Lower leg skin (tissue), 3 donors: Measurements from ENCODE around the gene C1orf185.

Experiments
- CTCF ChIP-seq, 3 donors: fragments of 450-650 bp; IDR thresholded peaks; one replicate each; pipeline ENCODE4 v1.5.1; 2016; ENCODE audit warnings: antibody characterized with exemption in 3 of 3, mild to moderate bottlenecking in 3 of 3, moderate library complexity in 2 of 3
- POLR2A ChIP-seq, 2 donors: fragments of 450-650 bp; IDR thresholded peaks; one replicate each; pipeline ENCODE4 v1.6.1; 2016 to 2017; ENCODE audit warnings: antibody characterized with exemption in 2 of 2, mild to moderate bottlenecking in 1 of 2, moderate library complexity in 1 of 2

GRCh38 chr1:51097171-51097570, 4.9 kb upstream of the C1orf185 start:
- no peak for TF ChIP-seq CTCF (IDR thresholded peaks at IDR 0.05)
- TF ChIP-seq POLR2A (IDR thresholded peaks at IDR 0.05), result no peak
